GM21723 (cell line): ENCODE measurements around the gene CEP41.

Experiments used
- ATAC-seq: cut with Tn5 transposase; IDR thresholded peaks from one replicate; pipeline ENCODE4 v1.9.1; 2021; ENCODE audit warnings: mild to moderate bottlenecking, moderate library complexity; ENCODE audit not compliant: unreplicated experiment

Gene CEP41

GRCh38 chr7:130421684-130422083 is 19.1 kb downstream of the CEP41 start:
- ATAC-seq, result no peak

GRCh38 chr7:130420943-130421578 is 19.8 kb downstream of the CEP41 start:
- ATAC-seq, result no peak

- ATAC-seq, result no peak
Observed at GRCh38 chr7:130419658-130420057, 21.2 kb downstream of the CEP41 start.

- ATAC-seq, result no peak
Observed at GRCh38 chr7:130418306-130418705, 22.5 kb downstream of the CEP41 start.

GRCh38 chr7:130417213-130417612 is 23.6 kb downstream of the CEP41 start:
- no peak for ATAC-seq

GRCh38 chr7:130415006-130415405 is 25.8 kb downstream of the CEP41 start:
- no peak for ATAC-seq

GRCh38 chr7:130413201-130413600 is 27.6 kb downstream of the CEP41 start:
- ATAC-seq, result no peak

- ATAC-seq, result no peak
Observed at GRCh38 chr7:130410868-130411541, 29.8 kb downstream of the CEP41 start.

GRCh38 chr7:130409712-130410072 is 31.1 kb downstream of the CEP41 start:
- ATAC-seq, result no peak

- ATAC-seq, result no peak
Observed at GRCh38 chr7:130409067-130409711, 31.6 kb downstream of the CEP41 start.

- no peak for ATAC-seq
Observed at GRCh38 chr7:130405003-130405402, 35.8 kb downstream of the CEP41 start.

- no peak for ATAC-seq
Observed at GRCh38 chr7:130401578-130401977, 39.2 kb downstream of the CEP41 start.

- no peak for ATAC-seq
Observed at GRCh38 chr7:130401101-130401500, 39.7 kb downstream of the CEP41 start.

GRCh38 chr7:130400120-130400572 is 40.7 kb downstream of the CEP41 start:
- ATAC-seq, result no peak

GRCh38 chr7:130398526-130399090 is 42.2 kb downstream of the CEP41 start:
- ATAC-seq, result no peak

- ATAC-seq, result no peak
Observed at GRCh38 chr7:130397758-130398073, 43.1 kb downstream of the CEP41 start.

GRCh38 chr7:130397051-130397757 is 43.6 kb downstream of the CEP41 start:
- no peak for ATAC-seq

- ATAC-seq, result no peak
Observed at GRCh38 chr7:130396109-130396508, 44.7 kb downstream of the CEP41 start.

- no peak for ATAC-seq
Observed at GRCh38 chr7:130395421-130395820, 45.4 kb downstream of the CEP41 start.

- ATAC-seq, result no peak
Observed at GRCh38 chr7:130394421-130395195, 46.2 kb downstream of the CEP41 start.
